ENCODE results near the gene HOXB4.

The HOXB4 gene

DNA sequence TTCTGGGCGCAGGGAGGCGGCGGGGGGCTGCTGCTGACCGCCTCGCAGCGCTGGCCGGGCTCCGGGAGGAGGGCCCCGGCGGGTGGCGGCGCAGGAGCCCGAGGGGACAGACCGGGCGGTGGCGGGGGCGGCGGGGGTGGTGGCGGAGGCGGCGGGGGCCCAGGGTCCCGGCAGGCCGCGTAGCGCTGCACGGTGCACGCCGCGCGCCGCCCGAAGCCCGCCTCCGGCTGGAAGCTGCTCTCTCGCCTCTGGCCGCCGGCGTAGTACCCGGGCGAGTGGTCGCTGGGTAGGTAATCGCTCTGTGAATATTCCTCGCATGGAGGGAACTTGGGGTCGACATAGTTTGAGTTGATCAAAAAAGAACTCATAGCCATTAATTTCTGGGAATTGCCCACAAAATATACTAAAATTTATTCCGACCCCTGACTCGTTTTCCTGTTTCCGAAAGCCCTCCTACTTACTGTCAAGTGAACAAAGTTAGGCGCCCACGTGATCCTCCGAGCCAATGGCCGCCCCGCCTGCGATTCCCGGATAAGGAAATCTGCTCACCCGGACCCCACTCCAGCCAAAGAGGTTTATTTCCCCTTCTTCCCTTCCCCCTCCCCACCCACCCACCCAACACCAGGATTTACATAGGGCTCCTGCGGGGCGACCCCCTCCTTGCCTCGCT, at the start of gene HOXB4:
Gene HOXB4 (minus strand): TSS at position 405 of the 670 bp plus-strand sequence. CDS start 31 bp downstream, at position 374.
- no peak for DNase-seq

DNA sequence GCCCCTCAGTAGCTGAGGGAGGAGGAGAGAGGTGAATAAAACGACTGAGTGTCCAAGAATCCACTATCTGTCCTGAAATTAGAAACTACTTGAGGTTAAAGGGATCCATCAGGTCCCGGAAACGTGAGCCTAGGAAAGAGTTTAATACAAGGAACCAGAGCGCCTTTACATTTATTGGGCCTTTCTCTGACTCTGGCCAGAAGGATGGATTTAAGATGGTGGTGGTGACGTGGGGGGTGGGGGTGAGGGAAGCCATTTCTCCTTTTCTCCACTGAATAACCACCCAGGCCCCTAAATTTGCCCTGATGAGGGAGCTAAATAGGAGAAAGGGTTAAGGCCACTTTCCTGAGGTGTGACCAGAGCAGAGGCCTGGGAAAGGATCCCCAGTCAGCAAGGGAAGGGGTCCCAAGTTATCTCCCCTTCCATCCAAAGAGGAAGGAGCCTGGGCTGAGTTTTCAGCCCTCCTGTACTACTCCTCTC, 49.0 kb upstream of the HOXB4 start:
- no peak for DNase-seq

DNA sequence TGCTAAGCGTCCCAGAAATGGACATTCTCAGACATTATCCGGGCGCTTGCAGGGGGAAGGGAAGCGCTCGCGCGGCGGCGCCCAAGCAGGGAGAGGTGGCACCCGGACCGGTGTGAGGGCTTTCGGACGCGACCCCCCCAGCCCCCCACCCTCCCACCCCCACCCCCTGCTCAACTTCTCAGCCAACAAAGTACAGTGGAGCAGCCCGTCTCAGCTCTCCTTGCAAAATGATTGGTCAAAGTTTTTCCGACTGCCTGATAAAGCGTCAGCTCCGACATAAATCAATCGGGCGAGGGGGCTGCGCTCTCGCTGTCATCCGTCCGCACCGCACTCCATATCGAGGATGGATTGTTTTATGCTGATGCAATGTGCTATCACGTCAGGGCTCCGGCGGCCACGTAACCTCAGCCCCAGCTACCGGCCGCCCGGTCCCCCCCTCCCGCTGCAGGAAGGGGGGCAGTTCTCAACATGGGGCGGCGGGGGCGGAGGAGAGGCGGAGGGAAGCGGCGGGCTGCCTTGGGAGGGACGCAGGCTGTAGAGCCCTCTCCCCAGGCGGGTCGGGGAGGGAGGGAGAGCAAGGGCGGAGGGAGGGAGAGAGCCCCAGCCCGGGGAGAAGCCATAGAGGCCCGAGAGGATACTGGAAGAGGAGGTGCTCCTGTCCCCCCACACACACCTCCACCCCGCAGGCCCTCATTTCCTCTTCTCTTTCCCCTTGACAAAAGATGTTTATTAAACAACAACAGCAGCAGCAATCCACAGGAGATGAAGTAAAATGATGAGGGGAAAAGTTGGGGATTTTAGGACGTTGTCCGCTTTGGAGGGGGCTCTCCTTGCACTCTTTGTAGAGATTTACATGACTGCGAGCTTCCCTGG, 48.3 kb upstream of the HOXB4 start, which contains the start of gene HOXB9:
Gene HOXB9 (minus strand): TSS at position 114 of the 873 bp plus-strand sequence. CDS start 89 bp downstream, at position 25.
- DNase-seq: no peak

DNA sequence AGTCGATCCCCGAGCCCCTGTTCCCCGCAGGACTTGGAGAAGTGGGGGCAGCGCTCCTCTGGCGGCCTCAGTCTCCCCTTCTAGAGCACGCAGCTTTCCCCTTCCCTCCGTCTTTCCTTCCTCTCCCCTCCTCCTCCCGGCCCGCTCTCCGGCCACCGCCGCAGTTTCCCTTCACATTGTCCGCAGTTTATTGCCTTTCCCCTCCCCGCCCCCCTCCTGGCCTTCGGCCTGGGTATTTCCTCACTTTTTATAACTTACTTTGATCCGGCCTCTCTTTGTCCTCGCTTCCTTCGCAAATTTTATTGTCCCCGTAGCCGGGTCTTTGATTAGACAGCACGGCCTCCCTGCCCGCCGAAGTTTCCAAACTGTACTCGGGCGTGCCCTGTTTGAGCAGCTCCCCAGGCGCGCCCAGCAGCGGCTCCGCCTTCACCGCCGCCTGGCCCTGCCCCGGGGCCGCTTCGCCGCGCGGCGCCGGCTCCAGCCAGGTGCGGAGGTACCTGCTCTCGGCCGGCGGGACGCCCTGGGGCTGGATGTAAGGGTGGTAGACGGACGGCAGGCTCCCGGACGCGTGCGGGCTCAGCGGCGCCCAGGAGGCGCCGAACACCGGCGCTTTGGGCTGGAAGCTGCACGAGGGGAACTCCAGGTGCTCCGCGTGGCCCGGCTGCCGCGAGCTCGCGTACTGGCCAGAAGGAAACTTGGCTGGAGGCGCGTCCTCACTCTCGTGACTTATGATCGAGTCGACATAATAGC, 47.5 kb upstream of the HOXB4 start:
- peak; percentile 47 for DNase-seq

DNA sequence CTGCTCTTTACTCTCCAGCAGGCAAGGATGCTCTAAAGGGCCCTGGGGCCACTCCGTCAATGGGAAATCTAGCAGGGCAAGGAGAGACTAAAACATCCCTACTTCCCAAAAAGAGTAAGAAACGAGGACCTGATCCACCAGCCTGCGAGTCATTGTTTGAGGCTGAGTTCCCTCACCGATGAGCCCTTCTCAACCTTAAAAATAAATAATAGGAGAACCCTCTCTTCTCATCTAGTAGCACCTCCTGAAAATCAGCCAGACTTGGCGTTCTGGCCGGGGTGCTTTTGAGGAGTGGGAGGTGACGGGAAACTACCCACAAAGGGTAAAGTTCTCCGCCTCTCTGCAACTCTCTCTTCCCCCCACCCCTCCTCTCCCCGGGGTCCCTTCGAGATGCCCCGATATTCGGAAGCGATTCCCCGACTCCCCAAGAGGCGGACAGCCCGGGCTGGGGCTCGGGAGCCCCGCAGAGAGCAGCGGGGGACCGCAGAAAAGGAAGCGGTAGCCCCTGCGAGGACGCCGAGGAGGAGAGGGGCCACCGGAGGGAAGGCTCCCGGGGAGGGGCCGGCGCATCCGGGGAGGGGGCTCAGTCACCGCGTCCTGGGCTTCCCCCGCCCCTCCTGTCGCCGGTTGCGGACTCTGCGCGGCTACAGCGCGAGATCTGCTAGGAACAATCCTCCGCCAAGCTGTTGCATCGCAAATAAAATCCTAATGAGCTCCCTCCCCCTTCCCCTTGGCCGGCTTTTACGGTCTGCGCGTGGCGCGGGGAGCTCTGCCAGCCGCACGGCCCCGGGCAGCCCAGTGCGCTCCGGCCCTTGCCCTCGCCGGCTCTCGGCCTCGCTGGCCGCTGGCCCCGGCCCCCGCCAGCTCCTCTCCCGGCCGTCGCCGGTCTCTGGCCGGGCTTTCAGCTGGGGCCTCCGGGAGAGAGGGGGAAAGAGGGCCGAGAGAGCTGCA, 46.7 kb upstream of the HOXB4 start:
- no peak for DNase-seq

DNA sequence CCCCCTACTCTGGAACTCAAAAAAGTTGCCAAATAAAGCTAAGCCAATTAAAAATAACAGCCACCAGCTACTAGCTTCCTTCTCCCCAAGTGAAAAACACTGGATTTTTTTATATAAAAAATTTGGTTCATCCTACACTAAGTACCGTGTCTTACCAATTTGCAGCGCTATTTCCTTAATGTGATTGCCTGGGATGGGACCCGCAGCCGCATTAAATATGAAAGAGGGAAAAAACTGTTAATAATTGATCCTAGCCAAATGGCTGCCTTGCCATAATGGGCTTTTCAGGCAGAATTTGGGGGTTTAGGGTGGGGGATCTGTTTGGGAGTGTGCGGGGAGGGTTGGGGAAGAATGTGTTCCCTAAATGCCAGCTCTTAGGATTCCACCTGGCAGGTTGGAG, 46.0 kb upstream of the HOXB4 start:
- no peak for DNase-seq

DNA sequence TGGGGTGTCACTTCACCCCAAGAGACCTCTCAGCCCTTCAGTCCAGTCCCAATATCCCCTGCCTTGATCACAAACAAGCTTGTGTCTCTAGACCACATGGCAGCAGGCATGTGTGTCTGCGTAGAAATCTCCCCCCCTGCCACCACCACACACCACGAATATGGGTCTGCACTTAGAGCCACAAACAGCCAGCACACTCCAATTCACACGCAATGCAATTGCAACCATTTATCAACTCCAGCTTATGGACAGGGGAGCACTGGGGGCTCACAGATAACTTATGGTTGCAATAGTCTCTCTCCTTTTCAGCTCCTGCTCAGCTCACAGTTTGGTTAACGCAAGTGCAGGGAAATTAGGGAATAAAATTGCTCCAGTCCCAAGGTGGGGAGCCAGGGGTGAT, 45.4 kb upstream of the HOXB4 start:
- no peak for DNase-seq

DNA sequence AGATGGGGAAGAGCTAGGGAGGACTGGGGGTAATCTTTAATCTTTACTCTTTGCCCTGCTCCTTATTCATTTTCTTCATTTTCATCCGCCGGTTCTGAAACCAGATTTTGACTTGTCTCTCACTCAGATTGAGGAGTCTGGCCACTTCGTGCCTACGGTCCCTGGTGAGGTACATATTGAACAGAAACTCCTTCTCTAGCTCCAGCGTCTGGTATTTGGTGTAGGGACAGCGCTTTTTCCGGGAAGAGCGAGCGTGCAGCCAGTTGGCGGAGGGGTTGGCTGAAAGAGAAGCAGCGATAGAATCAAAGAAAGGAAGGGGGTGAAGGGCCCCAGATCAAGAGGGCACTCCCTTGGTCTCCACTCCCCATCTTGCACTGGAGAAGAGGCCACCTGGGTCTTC, 44.7 kb upstream of the HOXB4 start:
- no peak for DNase-seq

DNA sequence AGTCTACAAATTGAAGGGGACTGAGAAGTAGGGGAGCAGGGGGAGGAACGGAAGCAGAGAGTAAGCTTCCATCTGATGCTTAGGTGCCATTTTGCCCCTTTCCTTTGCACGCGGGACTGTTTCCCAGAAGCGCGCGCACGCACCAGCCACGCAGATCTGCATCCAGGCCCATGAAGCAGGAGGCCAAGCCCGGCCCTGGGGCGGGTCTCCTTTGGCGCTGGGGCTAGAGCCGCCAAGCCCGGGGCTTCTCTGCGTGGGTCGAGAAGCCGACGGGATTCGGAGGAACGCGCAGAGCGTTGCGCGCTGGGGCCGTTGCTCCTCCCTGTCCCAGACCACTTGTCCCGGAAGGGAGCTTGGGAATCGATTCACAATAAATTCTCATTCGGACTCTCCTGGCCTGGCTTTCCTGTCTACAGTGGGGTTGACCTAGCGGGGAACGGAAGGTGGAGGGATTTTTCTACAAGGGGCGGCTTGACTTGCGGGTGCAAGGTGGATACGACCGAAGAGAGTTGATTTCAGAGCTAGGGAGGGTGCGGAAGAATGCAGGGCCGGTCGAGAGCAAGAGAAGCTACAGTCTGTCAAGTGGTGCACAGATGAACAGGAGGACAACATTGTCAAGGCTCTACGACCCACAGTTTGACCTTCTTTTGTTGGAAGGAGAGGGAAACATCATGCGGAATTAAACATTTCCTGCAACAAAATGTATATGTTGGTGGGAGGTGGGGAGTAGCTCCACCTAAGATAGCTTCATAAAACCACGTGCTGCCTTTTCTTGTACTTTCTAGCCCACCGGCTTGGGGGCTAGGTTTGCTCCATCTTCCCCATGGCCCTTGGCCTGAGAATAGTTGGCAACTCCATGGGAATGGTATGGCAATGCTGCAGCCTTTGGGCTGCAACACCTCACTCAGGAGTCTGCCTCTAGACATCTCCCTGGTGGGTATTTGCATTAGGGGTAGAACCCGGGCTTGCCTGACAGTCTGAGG, 43.6 kb upstream of the HOXB4 start:
- DNase-seq: no peak

DNA sequence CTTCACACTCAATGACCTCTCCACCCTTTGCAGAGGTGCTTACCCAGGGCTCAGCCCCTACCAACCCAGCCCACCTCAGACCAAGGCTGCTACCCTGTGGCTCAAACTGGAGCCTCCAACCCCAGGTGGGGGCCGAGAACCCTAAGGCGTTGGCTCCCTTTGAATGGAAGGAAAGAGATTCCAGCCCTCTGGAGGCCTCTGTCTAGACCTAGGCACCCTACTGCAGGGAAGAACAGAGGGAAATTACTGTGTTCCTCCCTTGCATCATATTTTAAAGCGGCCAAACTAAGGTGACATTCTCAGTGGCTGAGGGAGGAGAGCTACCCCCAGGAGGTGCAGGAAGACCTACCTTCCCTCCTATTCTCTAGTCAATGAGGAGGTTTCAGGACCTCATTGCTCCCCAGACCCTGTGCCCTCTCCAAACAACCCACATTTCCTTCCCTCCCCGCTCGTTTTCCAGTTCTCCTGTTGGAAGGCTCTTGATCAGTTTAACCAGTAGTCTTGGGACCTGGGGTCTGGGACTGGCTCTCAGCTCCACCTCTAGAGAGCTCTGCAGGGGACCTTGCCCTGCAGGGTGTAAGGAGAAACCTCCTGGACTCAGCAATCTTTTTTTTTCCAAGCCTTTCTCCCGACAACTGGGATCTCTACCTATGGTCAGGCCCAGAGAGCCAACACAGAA, 42.5 kb upstream of the HOXB4 start:
- no peak for DNase-seq

DNA sequence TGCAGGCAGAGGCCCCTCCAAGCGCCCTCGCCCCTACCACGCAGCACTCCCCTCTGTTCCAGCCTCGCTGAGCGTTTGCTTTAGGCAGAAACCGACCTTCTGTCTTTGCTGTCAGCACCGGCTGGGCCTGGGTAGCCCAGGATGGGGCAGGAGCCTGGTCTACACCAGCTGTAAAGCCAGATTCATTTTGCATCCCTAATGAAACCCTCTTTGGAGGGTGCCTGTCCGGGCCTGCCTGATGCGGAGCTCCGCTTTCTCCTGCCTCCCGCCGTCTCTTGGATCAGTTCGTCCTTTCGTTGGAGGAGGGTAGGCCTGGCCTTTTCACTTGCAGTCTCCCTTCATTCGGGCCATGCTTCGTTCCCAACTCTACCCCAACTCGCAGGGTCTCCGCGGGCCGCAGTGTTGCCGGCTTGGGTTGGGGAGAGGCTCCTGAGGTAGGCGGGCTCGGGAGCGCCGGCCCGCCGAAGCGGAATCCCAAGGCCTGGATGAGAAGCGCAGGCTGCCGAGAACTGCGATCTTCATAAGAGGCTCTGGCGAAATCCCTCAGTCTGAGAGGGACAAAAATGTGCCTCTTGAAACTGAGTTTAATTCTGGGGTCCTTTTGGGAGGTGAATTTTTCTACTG, 41.8 kb upstream of the HOXB4 start:
- no peak for DNase-seq

DNA sequence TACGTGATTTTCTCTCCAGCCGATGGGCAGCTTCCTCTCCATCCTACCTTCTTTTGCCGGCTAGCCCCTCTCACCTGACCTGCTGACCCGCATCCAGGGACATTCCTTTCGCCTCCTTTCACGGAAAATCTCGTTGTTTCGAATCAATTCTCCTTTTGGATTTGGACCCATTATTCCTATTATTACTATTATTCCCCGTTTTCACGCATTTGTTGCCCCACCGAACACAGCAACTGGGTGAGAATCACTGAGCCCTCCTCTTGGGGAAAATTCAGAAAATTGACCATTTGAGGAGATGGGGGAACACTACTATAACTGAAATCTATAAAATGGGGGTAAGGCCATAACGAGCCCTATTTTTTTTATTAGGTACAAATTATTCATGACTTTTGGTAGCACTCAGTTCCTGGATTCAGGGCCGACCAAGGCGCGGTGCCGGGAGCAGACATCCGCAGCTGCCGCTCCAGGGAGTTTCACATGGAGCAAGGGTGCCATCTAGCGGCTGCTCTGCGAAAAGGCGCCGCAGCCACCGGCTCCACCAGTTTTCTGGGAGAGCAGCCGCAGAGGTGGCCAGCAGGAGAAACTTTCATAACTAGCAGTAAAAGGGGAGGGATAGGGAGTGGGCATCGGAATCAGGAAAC, 40.2 kb upstream of the HOXB4 start:
- DNase-seq: peak; percentile 77

DNA sequence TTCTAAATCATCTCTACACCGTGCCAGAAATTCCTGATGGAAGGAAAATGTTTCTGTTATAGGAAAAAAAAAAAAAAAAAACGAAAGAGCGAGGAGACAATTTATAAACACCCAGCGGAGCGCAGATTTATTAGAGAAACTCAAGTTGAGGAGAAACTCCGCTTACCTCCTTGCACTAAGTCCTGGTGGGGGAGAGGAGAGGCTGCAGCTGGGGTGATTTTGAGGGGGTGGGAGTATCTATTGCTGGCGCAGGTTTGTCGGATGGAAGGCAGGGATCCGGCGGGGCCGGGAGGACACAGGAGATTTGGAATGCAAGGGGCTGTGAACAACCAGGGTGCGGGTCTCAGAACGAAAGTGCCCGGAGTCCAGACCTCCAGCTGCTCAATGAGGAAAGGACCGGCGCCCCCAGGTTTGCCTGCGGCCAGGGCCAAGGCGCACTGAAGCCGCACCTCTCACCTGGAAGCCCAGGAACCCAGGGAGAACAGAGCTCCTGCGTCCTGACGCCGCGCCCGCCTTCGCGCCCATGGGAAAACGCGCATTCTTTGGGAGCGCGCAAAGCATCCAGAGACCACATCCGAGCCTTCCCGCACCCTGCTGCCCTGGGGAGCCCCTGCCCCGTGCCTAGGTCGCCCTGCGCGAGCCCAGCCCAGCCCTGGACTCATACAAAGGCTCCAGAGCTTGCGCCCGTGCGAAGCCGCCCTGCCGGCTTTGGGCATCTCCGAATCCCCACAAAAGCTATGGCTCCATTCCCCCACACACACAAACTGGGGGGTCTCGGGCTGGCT, 39.5 kb upstream of the HOXB4 start:
- no peak for DNase-seq

DNA sequence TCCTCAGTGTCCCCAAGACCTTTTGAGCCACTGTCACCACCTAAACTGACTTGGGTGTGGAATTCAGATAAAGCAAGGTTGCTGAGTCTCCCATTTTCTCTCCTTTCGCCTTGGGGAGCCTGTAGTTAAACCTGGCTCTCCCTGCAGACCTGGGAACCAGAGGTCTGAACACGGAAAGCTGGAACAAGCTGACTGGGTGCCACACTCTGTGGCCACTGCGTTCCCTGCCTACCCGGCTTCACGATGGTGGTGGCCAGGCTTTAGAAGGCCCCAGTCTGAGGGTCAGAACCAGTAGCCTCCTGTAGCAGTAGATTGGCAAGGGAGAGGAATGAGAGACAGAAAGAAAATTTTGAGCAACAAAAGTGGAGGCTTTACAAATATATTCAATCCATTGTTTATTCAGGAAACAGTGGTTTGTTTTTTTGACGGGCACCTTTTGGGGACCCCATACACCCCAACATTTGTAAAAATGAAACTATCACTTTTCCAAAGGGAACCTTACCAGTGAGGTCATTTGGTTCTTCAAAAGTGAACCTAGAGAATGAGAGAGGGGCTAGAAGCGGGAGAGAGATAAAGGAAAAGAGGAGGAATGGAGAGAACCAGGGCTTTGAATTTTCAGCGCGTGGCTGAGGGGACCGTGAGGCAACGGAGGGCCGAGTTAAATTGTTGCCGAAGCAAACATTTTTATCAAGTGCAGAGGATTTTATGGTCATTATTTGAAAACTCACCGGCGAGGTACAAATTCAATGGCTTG, 38.7 kb upstream of the HOXB4 start:
- DNase-seq: no peak

DNA sequence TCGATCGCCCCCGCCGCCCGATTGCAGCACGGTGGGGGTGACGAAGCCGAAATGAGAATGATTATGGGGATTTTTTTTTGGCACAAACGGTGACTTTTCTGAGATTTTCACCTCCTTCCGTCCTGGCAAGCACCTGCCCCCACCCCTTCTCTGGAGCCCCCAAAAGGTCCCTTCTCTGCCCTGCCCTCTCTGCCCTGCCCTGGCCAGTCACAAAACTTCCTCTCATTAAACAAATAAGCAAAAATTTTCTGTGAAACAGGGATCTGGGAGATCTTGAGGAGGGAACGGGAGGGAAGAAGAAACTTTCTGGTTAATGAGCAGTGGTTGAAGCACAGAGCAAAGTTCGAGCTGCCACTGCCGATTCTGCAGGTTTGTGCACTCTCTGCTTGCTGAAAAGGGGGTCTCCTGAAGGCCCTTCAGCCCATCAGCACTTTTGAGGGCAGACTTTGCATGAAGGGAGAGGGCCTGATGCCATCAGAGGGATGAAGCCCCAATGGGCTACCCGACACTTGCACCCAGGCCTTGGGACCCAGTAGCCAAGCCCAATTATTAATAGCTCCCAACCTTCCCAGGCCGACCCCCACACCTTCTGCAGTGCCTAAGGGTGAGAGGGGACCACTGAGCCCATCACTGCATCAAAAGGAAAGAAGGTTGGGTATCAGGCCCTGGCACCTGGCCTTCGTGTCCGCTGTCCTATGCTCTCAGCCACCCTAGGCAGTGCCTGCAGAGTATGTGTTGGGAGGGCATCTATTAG, 38.0 kb upstream of the HOXB4 start:
- DNase-seq: no peak

DNA sequence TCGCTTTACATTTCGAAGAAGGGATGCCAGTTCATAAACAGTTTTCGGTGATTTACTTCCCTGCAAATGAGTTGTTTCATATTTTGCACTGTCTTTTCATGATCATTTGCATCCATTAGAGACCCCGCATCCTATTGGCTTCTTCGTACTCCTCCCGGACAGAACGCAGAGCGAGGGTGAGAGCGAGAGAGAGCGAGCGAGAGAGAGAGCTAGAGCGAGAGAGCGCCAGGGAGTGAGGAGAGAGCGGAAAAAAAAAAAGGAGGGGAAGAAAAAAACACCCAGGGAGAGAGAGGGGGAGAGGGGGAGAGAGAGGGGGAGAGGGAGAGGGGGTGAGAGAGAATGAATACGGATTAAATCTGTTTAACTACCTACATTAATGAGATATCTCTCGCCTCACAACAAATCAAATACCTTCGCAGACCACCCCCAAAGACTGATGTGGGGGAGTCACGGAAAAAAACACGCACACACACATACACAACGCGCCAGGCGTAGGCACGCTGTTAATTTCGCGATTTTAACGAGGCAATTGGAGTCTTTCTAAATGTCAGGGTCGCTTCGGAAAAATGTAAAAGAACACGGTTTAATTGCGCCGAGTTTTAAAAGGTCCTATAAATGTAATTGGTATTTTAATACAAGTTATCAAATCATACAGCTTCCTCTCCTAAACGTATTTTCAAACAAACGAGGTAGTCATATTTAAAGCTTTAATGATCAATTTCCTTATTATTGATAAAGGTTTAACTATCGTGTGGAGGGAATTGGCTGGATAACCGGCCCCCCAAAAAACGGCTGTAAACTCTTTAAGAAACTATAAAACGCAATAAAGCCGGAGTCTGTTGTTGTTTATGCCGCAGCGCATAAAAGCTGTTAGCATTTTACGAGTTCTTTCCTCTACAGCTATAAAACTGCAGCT, 37.2 kb upstream of the HOXB4 start, which contains the start of gene HOXB8:
Gene HOXB8 (minus strand): TSS at position 246 of the 916 bp plus-strand sequence. CDS start 588 bp downstream, outside the sequence.
- no peak for DNase-seq

All from NCI-H526 treated with DMSO at 0.1 percent for 48 hours (cell line).